Upper lobe of left lung (tissue), 4 donors: ENCODE data around the gene FOXD4.
"Not testable (repeated sequence)": the region's sequence is repeated elsewhere in the genome, so short reads cannot be mapped to it uniquely, and the experiment has no call there.

Experiments used
- POLR2A ChIP-seq, 4 donors: fragments of 450-650 bp; IDR thresholded peaks; one replicate each; pipeline ENCODE4 v1.5.1; 2016 to 2017; ENCODE audit warnings: antibody characterized with exemption in 4 of 4, mild to moderate bottlenecking in 2 of 4
- POLR2AphosphoS5 ChIP-seq, 2 donors: sonication (generic); formaldehyde crosslinking; IDR thresholded peaks; one replicate each; pipeline ENCODE4 v1.5.1; 2017; ENCODE audit warnings: antibody characterized with exemption in 2 of 2
- TF ChIP-seq, protein P1 (sequence below), 6 experiments: fragments of 450-650 bp in 4 of 6; fragments of 200-600 bp in 2 of 6; sonication (generic) in 2 of 6; IDR thresholded peaks; one replicate each; pipeline ENCODE4 v1.5.1; 2016 to 2019; ENCODE audit warnings: antibody characterized with exemption in 6 of 6

DNA sequence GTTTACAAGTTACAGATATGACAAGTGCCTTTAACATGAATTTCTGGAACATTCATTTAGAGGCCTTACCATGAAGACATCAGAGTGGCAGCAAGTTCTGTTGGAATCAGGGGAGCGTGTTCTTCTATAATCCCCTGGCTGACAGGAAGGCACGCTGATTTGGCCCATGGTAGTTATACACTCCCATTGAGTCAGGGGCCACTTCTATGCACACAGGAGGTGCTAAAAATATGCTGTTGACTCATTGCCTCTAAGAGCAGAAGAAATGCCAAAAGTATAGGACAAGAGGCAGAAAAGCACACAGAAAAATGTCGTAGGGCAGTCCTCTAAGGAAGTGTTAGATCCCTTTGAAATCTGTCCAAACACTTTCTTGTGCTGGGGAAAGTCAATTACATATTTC, 39.9 kb downstream of the FOXD4 start:
- TF ChIP-seq POLR2A, POLR2AphosphoS5 (IDR thresholded peaks at IDR 0.05): not testable (repeated sequence)
- TF ChIP-seq, protein P1, sequence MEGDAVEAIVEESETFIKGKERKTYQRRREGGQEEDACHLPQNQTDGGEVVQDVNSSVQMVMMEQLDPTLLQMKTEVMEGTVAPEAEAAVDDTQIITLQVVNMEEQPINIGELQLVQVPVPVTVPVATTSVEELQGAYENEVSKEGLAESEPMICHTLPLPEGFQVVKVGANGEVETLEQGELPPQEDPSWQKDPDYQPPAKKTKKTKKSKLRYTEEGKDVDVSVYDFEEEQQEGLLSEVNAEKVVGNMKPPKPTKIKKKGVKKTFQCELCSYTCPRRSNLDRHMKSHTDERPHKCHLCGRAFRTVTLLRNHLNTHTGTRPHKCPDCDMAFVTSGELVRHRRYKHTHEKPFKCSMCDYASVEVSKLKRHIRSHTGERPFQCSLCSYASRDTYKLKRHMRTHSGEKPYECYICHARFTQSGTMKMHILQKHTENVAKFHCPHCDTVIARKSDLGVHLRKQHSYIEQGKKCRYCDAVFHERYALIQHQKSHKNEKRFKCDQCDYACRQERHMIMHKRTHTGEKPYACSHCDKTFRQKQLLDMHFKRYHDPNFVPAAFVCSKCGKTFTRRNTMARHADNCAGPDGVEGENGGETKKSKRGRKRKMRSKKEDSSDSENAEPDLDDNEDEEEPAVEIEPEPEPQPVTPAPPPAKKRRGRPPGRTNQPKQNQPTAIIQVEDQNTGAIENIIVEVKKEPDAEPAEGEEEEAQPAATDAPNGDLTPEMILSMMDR (IDR thresholded peaks at IDR 0.05), result not testable (repeated sequence)
